GM21367 (cell line): ENCODE data around the gene CCDC74A.
A peak's percentile ranks its signal among the peaks of the same experiment; 100 is the strongest.
"Not testable (repeated sequence)": the region's sequence is repeated elsewhere in the genome, so short reads cannot be mapped to it uniquely, and the experiment has no call there.

ENCODE experiments used
- ATAC-seq: cut with Tn5 transposase; IDR thresholded peaks from one replicate; pipeline ENCODE4 v1.9.1; 2021; ENCODE audit not compliant: unreplicated experiment

Gene CCDC74A

GRCh38 chr2:131498321-131498973 lies 29.2 kb upstream of the CCDC74A start:
- ATAC-seq: peak; percentile 78

DNA sequence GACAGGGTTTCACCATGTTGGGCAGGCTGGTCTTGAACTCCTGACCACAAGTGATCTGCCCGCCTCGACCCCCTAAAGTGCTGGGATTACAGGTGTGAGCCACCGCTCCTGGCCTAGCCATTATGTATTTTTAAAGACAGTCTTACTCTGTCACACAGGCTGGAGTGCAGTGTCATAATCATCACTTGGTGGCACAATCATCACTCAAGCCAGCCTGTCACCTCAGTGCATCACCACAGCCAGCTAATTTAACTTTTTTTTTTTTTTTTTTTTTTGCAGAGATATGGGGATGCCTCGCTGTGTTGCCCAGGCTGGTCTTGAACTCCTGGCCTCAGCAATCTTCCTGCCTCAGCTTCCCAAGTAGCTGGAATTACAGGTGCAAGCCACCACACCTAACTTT lies 24.1 kb upstream of the CCDC74A start:
- ATAC-seq: not testable (repeated sequence)

DNA sequence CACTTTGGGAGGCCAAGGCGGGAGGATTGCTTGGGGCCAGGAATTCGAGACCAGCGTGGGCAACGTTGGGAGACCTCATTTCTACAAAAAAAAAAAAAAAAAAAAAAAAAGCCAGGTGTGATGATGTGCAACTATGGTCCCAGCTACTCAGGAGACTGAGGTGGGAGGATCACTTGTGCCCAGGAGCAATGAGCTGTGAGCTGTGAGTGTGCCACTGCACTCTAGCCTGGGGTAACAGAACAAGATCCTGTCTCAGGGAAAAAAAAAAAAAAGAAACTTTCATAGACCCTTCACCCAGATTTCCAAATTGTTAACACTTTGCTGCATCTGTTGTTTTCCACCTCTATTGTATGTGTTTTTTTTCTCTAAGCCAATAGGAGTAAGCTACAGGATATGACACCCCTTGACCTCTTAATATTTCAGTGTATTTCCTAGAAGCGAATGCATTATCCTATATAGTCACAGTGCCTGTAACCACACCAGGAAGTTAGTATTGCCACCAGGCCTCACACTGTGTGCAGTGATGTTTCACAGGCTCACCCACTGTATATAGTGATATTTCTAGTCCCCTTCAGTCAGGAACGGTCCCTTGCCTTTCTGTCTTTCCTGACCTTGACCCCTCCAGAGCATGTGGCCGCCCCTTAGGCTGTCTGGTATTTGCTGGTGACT lies 23.5 kb upstream of the CCDC74A start:
- ATAC-seq: not testable (repeated sequence)

DNA sequence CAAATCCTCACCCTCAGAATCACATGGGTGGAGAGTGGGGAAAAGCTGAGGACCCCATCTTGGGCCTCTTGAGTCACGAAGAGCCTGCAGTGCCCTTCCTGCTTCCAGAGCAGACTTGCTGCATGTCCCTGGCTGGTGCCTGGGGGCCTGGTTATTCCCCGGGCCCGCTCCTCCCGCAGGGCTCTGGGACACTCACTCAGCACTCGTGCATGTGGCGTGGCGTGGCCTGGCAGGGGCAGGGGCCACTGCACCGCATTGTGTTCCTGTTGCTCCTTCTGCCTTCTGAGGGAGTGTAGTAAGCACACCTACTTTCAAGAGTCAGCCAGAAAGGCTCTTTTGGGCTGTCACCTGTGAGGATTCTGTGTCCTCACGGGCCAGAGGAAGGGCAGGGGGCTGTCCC lies 18.1 kb upstream of the CCDC74A start:
- ATAC-seq: no peak

GRCh38 chr2:131511291-131511968 lies 16.3 kb upstream of the CCDC74A start:
- ATAC-seq: not testable (repeated sequence)

DNA sequence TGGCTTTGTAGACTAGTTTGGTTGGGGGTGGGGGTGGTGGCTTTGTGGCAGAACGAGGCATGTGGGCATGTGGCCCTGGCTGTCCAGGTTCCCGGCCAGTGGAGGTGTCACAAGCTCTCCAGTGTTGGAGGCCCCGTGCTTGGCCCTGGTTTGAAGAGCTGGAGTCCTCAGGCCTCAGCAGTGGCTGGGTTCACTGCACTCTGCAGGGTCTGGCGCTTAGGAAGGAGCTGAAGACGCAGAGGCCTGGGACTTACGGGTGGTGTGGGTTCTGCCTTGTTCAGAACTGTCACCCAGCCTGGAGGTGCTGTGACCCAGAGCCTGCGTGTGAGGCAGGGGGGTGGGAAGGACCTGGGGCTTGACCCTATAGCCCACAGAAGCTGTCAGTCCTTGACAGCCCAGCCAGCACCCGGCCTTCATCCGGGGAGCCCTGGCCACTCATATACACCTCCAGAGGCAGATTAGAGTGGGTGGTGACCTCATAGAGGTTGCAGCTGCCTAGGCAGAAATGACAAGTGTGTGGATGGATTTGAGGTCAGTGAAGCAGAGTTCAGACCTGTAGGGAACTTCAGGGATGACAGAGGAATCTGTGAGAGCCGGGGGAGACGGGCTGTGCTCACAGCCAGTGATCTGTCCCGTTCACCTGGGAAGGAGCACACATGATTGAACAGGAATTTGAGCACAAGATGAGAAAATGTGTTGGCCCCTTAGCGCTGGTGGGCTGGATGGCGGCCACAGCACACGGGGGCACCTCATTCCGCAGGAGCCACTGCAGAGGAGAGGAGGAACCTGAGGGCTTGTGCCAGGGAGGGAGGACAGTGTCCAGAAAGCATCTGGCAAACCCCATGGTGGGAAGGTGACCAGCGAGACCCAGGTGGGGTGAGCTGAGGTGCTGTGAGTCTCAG lies 15.5 kb upstream of the CCDC74A start:
- ATAC-seq: not testable (repeated sequence)

DNA sequence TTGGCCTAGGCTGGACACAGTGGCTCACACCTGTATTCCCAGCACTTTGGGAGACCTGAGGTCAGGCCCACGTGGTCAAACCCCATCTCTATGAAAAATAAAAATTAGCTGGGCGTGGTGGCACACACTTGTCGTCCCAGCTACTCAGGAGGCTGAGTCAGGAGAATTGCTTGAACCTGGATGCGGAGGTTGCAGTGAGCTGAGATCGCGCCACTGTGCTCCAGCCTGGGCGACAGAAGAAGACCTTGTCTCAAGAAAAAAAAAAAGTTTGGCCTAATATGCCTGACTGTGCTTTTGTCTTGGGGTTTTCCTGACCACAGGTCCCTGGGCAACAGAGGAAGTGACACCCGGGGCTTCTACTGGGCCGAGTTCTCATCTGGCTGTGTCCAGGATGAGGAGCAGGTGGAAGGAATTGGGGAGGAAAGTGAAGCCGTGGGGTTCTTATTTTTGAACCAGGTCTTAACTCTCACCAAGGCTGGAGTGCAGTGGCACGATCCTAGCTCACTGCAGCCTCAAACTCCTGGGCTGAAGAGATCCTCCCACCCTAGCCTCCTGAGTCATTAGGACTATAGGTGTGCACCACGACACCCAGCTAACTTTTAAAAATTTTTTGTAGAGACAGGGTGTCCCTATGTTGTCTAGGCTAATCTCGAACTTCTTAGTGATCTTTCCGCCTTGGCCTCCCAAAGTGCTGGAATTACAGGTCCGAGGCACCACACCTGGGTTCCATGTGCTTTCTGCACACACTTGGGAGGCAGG lies 13.1 kb upstream of the CCDC74A start:
- ATAC-seq: peak; percentile 57

- ATAC-seq: not testable (repeated sequence)
These were observed 12.5 kb upstream of the CCDC74A start for GRCh38 chr2:131515235-131515634.

- no peak for ATAC-seq
These were observed 11.7 kb upstream of the CCDC74A start for GRCh38 chr2:131516011-131516410.

- ATAC-seq: not testable (repeated sequence)
These were observed 11.1 kb upstream of the CCDC74A start for GRCh38 chr2:131516621-131517020.

GRCh38 chr2:131517106-131517831 lies 10.4 kb upstream of the CCDC74A start:
- ATAC-seq: no peak

DNA sequence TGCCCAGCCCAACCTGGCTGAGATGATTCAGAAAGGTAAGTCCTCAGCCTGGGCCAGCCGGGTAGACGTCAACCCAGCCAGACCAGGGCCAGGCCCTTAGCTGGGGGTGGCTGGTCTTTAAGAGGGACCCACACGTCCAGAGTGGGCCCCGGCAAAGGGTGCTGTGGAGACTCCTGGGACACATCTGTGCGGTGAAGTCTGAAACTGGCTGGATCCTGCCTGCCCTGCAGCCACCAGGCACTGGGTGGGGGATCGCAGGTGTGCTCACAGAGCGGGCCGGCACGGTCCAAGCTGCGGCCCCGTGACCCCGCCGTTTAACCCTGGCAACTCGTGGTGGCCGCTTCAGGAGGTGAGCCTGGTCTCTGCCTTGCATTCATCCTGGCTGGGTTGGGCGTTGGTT lies 9.8 kb upstream of the CCDC74A start:
- ATAC-seq: not testable (repeated sequence)

GRCh38 chr2:131518531-131518930 lies 9.2 kb upstream of the CCDC74A start:
- ATAC-seq: not testable (repeated sequence)

DNA sequence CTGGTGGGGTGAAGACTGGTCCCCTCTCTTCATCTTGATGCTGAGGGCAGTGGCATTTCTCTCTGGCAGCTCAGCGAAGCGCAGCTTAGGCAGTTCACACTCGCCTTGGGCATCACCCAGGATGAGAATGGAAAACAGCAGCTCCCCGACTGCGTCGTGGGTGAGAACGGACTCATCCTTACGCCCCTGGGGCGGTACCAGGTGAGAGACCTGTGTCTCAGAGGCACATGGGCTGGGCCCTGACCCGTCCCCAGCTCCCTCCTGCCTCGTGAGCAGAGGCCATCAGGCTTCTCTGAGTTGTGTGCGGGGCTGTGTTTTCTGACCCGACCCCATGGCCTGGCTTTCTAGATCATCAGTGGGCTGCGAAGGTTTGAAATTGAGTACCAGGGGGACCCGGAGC lies 8.2 kb upstream of the CCDC74A start:
- no peak for ATAC-seq

GRCh38 chr2:131519871-131520470 lies 7.7 kb upstream of the CCDC74A start:
- not testable (repeated sequence) for ATAC-seq

GRCh38 chr2:131520526-131520925 lies 7.2 kb upstream of the CCDC74A start:
- ATAC-seq: no peak

- ATAC-seq: not testable (repeated sequence)
These were observed 6.2 kb upstream of the CCDC74A start for GRCh38 chr2:131521524-131521923.

DNA sequence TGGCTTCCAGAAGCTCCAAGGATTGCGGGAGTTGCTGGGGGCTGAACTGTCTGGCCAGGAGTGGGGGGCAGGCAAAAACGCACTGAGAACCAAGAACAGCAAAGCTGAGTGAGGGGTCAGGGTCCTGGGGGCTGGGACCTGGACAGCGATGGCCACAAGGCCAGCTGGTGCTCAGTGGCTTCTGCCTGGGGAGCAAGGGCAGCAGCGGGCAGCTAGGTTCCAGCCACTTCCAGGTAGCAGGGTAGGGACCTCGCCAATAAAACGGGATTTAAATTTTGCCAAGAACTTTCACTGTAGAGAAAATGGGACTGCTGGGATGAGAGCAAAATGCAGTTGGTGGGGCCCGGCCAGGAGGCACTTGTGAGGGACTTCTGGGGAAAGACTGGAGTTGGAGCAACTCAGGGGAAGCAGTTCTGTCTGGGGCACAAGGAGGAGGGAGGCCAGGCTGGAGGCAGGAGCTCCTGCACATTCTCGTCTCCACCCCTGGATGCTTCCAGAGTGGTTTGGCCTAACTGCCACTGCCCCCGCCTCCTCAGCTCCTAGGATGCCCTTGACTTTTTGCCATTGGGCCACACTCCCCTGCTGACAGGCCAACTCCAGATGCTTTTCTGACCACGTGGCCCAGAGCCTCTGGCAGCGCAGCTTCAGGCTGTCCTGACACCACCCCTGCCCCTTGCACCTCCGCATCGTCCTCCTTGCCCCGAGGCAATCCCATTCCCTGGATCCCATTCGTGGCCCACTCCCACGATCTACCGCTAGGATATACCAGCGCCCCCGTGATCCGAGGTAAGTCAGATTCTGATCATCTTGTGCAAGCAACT lies 5.5 kb upstream of the CCDC74A start:
- ATAC-seq: no peak
